M059J (cell line): Measurements from ENCODE around the gene DNASE2B. TPM values are rescaled to one million over a fixed set of nuclear protein-coding genes. Genes with fewer than 3 reads are reported as not detected.
"Not testable (repeated sequence)": the region's sequence is repeated elsewhere in the genome, so short reads cannot be mapped to it uniquely, and the experiment has no call there.

Experiments
- DNase-seq: peaks from one replicate; pipeline ENCODE4 v3.0.0-alpha.2; 2012; ENCODE audit warnings: low read depth
- total RNA-seq: library from RNA; depleted of rRNA; stranded (reverse); fragments of >200 nt; shearing (Covaris generic); gene quantifications from 2 replicates; pipeline ENCODE4 v1.2.3, GENCODE V29; 2014

DNASE2B gene
- total RNA-seq, 1 experiment from 2014 or later, result not detected

- DNase-seq, result peak; percentile 66
These were observed 14.1 kb downstream of the DNASE2B start for GRCh38 chr1:84412316-84412942.

- peak; percentile 36 for DNase-seq
These were observed 17.1 kb downstream of the DNASE2B start for GRCh38 chr1:84415396-84415795.

GRCh38 chr1:84422909-84423308, 24.6 kb downstream of the DNASE2B start:
- DNase-seq, result no peak

- DNase-seq, result no peak
These were observed 26.3 kb downstream of the DNASE2B start for GRCh38 chr1:84424513-84425149.

GRCh38 chr1:84425150-84425896, 27.0 kb downstream of the DNASE2B start:
- DNase-seq, result no peak

- no peak for DNase-seq
These were observed 28.1 kb downstream of the DNASE2B start for GRCh38 chr1:84426376-84426775.

- DNase-seq, result peak; percentile 92
These were observed 29.2 kb downstream of the DNASE2B start for GRCh38 chr1:84427250-84428188.

- no peak for DNase-seq
These were observed 30.0 kb downstream of the DNASE2B start for GRCh38 chr1:84428235-84428634.

- DNase-seq, result no peak
These were observed 30.9 kb downstream of the DNASE2B start for GRCh38 chr1:84429231-84429630.

- DNase-seq, result no peak
These were observed 32.3 kb downstream of the DNASE2B start for GRCh38 chr1:84430546-84430945.

GRCh38 chr1:84433258-84434080, 35.2 kb downstream of the DNASE2B start:
- peak; percentile 81 for DNase-seq

- DNase-seq, result no peak
These were observed 35.9 kb downstream of the DNASE2B start for GRCh38 chr1:84434081-84434769.

- DNase-seq, result no peak
These were observed 36.7 kb downstream of the DNASE2B start for GRCh38 chr1:84434801-84435549.

- no peak for DNase-seq
These were observed 38.8 kb downstream of the DNASE2B start for GRCh38 chr1:84436876-84437655.

- DNase-seq, result peak; percentile 88
These were observed 44.0 kb downstream of the DNASE2B start for GRCh38 chr1:84442256-84442655.

- DNase-seq, result not testable (repeated sequence)
These were observed 44.7 kb downstream of the DNASE2B start for GRCh38 chr1:84442747-84443646.

- DNase-seq, result not testable (repeated sequence)
These were observed 50.4 kb downstream of the DNASE2B start for GRCh38 chr1:84448704-84449103.

GRCh38 chr1:84450910-84451309, 52.6 kb downstream of the DNASE2B start:
- DNase-seq, result no peak
